Measurements from ENCODE around the gene CD99. TPM values are rescaled to one million over a fixed set of nuclear protein-coding genes. Genes with fewer than 3 reads are reported as not detected.

Gene CD99
- total RNA-seq, 1 donor from 2014 or later, result 282 TPM

DNA sequence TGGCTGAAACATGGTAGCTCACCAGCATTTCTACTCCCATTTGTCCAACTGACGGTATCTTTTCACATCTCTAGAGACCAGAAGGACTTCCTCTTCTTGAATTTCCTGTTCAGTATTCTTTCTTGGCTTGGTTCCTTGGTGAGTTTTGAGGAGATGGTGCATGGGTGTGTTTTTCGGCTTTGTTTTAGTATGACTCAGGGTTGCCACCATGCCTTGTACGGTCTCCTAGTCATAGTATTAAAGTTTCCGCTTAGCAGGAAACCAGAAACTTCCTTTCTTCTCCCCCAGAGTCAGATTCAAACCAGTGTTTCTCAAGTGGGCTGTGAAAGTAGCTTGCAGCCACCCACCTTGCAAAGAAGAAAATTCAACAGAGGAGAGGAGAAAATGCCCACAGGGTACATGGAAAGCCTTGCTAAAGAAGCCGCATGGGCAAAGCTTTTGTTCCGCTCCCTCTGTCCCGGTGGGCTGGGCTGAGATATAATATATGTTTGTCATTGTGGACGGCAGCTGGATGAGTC lies 5.7 kb downstream of the CD99 start:
- H3K4me1 ChIP-seq, result peaks cover 91% of the 10 kb centered on the region
- no peaks in the 10 kb centered on the region for H3K27me3 ChIP-seq
- H3K9me3 ChIP-seq, result no peaks in the 10 kb centered on the region
- TF ChIP-seq POLR2AphosphoS5 (IDR thresholded peaks at IDR 0.05; ENCODE audit: insufficient read depth in 1 of 2, low read depth in 1 of 2), result peak in 1 of 2 donors; percentile 78
- TF ChIP-seq, protein P1, sequence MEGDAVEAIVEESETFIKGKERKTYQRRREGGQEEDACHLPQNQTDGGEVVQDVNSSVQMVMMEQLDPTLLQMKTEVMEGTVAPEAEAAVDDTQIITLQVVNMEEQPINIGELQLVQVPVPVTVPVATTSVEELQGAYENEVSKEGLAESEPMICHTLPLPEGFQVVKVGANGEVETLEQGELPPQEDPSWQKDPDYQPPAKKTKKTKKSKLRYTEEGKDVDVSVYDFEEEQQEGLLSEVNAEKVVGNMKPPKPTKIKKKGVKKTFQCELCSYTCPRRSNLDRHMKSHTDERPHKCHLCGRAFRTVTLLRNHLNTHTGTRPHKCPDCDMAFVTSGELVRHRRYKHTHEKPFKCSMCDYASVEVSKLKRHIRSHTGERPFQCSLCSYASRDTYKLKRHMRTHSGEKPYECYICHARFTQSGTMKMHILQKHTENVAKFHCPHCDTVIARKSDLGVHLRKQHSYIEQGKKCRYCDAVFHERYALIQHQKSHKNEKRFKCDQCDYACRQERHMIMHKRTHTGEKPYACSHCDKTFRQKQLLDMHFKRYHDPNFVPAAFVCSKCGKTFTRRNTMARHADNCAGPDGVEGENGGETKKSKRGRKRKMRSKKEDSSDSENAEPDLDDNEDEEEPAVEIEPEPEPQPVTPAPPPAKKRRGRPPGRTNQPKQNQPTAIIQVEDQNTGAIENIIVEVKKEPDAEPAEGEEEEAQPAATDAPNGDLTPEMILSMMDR (IDR thresholded peaks at IDR 0.05), result no peak
- TF ChIP-seq POLR2A (IDR thresholded peaks at IDR 0.05), result no peak
- H3K27ac ChIP-seq, result peak overlapping the region; percentile 66
- peak overlapping the region in 1 of 2 donors; percentile 22 for H3K4me3 ChIP-seq
- no peaks in the 10 kb centered on the region for H3K36me3 ChIP-seq
- DNase-seq (ENCODE audit: extremely low spot score in 2 of 2), result no peak
- intact Hi-C loops (cut with DNase I), result no loop called here

DNA sequence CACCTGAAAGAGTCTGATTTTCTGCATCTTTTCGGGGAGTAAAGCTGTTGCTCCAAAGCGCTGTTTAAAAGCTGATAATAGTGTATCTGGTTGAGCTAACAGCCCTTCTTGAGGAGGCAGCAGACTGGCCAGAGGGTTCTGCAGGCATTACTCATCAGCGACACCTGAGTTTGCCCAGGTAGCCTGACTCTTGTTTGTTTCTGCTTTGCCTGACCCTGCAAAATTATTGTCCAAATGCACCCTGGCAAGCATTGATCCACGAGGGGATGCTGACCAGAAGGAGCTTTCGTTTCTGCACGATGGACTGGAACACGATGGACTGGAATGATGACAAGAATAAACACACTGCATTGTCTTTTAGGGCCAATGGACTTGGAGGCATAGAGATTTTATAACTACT lies 6.2 kb downstream of the CD99 start:
- Histone ChIP-seq H3K27ac (peak overlapping the region; percentile 66), H3K4me1 (peaks cover 96% of the 10 kb centered on the region), H3K9me3 (no peaks in the 10 kb centered on the region), H3K27me3 (no peaks in the 10 kb centered on the region), H3K36me3 (no peaks in the 10 kb centered on the region), H3K4me3 (peak overlapping the region in 1 of 2 donors; percentile 22)
- TF ChIP-seq POLR2AphosphoS5 (IDR thresholded peaks at IDR 0.05; ENCODE audit: insufficient read depth in 1 of 2, low read depth in 1 of 2), result no peak
- TF ChIP-seq, protein P1 (IDR thresholded peaks at IDR 0.05), result no peak
- intact Hi-C loops (cut with DNase I), result no loop called here
- DNase-seq (ENCODE audit: extremely low spot score in 2 of 2), result no peak

DNA sequence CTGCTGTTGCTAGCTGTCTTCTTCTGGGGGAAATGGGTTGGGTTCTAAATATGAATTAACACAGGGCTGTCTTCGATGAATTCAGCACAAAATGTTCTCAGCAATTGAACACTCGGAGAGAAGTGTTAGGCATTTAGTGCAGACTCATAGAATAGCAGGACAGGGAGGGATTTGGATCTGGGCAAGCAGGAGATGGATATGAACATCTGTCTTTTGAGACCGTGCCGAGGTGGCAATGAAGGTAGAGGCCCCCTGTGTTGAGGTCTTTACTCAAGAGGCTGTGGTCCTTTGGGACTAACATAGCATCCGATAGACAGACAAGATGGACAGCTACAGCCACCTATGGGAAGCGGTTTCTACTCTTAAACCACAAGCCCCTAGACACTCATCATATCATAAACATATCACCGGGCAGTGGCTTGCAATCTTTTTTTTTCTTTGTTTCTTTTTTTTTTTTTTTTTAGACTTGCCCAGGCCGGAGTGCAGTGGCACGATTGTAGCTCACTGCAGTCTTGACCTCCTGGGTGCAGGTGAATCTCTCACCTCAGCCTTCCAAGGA lies 6.7 kb downstream of the CD99 start:
- peaks cover 97% of the 10 kb centered on the region for H3K4me1 ChIP-seq
- intact Hi-C loops (cut with DNase I), result no loop called here
- H3K4me3 ChIP-seq, result peak overlapping the region in 1 of 2 donors; percentile 22
- DNase-seq (ENCODE audit: extremely low spot score in 2 of 2), result no peak
- no peaks in the 10 kb centered on the region for H3K27me3 ChIP-seq
- H3K9me3 ChIP-seq, result no peaks in the 10 kb centered on the region
- no peaks in the 10 kb centered on the region for H3K36me3 ChIP-seq
- TF ChIP-seq, protein P1 (IDR thresholded peaks at IDR 0.05), result no peak
- TF ChIP-seq POLR2A (IDR thresholded peaks at IDR 0.05) (no peak), POLR2AphosphoS5 (IDR thresholded peaks at IDR 0.05; ENCODE audit: insufficient read depth in 1 of 2, low read depth in 1 of 2) (no peak)
- peak overlapping the region; percentile 36 for H3K27ac ChIP-seq

DNA sequence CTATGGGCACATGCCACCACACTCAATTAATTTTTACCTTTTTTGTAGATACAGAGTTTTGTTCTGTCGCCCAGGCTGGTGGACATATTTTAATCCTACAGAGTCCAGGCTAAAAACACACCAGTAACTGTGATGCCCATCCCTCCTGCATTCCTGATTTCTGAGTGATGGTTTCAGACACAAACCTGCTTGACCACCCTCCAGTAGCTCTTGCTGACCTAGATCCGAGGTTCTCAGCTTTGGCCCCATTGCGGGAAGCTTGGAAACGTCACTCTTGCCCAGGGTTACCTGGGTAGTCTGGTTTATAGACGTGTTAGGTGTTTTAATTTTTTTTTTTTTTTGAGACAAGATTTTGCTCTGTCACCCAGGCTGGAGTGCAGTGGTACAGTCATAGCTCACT lies 7.5 kb downstream of the CD99 start:
- H3K9me3 ChIP-seq, result no peaks in the 10 kb centered on the region
- H3K4me3 ChIP-seq, result no peak overlapping the region
- intact Hi-C loops (cut with DNase I), result no loop called here
- peaks cover 97% of the 10 kb centered on the region for H3K4me1 ChIP-seq
- peak in 1 of 2 donors; percentile 6 for TF ChIP-seq POLR2AphosphoS5 (IDR thresholded peaks at IDR 0.05; ENCODE audit: insufficient read depth in 1 of 2, low read depth in 1 of 2)
- TF ChIP-seq, protein P1 (IDR thresholded peaks at IDR 0.05), result no peak
- TF ChIP-seq POLR2A (IDR thresholded peaks at IDR 0.05), result no peak
- H3K36me3 ChIP-seq, result no peaks in the 10 kb centered on the region
- H3K27ac ChIP-seq, result peak overlapping the region; percentile 36
- DNase-seq (ENCODE audit: extremely low spot score in 2 of 2), result no peak
- no peaks in the 10 kb centered on the region for H3K27me3 ChIP-seq

DNA sequence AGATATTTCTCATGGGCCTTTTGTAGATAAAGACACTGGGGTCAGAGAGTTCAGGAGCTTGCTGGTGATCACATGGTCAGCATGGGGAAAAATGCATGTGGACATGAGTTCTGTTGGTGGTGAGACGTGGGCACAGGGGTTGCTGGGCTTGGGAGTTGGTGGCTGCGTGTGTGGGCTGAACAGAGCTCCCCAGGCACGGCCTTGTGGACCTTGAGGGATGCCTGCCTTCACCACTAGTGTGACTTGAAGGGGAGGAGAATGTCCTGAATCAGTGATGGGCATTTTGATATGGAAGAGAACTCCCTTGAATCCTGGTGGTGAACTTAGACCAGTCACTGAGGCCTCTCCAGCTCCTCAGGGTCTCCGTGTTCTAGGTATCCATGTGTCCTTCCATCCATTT lies 8.9 kb downstream of the CD99 start:
- Histone ChIP-seq H3K4me3 (no peak overlapping the region), H3K27me3 (no peaks in the 10 kb centered on the region), H3K36me3 (no peaks in the 10 kb centered on the region), H3K4me1 (peaks cover 97% of the 10 kb centered on the region), H3K27ac (no peak overlapping the region), H3K9me3 (no peaks in the 10 kb centered on the region)
- TF ChIP-seq POLR2AphosphoS5 (IDR thresholded peaks at IDR 0.05; ENCODE audit: insufficient read depth in 1 of 2, low read depth in 1 of 2), result no peak
- TF ChIP-seq, protein P1 (IDR thresholded peaks at IDR 0.05), result no peak
- no peak for TF ChIP-seq POLR2A (IDR thresholded peaks at IDR 0.05)
- DNase-seq (ENCODE audit: extremely low spot score in 2 of 2), result no peak
- intact Hi-C loops (cut with DNase I), result no loop called here

All from vagina (tissue), 2 donors.